ENCODE data around the gene SCD5.

Gene SCD5

DNA sequence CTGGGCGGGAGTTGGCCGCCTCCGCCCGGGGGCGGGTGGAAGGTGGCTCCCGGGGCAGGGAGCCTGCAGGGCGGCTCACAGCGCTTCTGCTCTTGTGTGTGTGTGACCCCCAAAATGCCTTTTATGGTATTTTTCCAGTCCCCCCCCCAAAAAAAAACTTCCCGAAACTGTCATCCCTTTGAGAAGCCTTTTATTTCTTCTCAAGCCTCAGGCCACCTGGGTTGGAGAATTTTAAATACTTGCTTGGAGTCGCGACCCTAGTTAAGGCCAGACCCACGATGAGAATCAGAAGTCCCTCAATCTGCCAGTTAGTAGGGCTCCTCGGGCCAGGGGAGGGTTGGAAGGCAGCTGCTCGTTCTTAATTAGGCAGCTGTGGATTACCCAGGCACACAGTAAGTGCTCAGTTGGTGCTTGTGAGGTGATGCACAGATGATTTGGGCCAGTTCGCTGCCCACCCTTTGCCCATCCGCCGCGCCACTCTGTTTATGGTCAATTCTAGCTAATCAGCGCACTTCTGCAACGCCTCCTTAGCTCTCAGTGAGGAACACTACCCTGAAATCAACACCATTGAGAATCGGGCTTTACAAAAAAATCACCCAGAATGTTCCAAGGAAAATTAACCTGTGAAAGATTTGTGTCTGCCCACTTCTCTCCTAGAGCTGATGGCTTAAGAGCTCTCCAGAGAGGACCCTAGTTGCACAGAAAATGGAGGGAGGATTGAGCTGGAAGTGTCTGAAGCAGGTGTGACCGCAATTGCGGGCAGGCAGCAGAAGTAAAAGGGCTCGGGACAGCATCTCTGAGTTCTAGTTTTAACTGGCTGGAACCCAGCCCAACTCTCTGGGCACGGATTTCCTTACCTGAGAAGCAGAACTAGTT lies 648 bp upstream of the SCD5 start:
- DNase-seq, result no peak
- in situ Hi-C loops (cut with MboI; ENCODE audit: low pct_unique_long_range_greater_than_20kb, low sequenced_read_pairs), result no loop called here

DNA sequence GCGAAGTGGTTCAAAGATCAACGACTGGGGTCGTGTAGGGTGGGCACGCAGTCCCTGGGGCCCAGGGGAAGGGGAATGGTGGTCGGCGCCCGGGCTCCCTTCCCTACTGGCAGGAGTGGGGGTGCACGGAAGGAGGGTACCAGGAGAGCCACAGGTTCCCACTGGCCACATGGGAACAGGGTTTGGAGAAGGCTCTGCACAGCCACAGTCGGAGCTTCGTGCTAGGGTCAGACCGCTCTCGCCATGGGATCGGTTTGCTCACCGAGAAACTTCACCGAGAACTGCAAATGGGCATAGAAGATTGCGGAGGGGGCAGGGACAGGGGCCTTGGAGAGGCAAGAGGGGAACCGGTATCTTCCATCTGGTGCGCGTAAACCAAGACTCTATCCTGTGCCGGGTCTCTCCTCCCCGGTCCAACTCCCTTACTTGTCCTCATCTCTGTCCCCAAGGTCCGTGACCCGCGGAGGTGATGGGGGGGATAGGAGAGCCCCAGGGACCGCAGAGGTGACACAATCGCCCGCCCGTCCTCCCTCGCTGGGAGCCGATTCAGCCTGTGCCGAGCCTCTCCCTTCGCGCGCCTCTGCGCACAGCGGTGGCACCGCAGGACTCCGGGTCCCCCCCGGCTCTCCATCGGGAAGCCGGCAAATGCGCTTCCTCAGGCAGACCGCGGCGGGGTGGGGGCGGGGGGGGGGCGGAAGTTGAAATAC lies 1.0 kb downstream of the SCD5 start:
- in situ Hi-C loops (cut with MboI; ENCODE audit: low pct_unique_long_range_greater_than_20kb, low sequenced_read_pairs), result no loop called here
- DNase-seq, result no peak

DNA sequence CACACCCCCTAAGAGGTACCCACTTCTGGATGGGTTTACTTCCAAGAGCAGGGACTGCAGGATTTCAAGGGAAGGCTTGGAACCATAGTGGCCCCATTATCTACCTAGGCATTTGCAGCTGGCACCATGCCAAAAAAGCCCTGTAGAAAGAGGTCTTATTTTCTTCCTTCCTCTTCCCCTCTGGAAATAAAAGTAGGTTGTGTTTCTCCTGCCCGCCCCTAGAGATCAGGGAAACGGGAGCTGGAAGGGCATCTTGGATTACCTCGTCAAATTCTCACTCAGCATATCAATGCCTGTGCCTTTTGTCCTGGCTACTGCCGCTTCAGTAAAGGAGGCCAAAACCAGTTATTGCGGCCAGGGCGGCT lies 1.6 kb downstream of the SCD5 start:
- in situ Hi-C loops (cut with MboI; ENCODE audit: low pct_unique_long_range_greater_than_20kb, low sequenced_read_pairs), result no loop called here
- DNase-seq, result no peak

DNA sequence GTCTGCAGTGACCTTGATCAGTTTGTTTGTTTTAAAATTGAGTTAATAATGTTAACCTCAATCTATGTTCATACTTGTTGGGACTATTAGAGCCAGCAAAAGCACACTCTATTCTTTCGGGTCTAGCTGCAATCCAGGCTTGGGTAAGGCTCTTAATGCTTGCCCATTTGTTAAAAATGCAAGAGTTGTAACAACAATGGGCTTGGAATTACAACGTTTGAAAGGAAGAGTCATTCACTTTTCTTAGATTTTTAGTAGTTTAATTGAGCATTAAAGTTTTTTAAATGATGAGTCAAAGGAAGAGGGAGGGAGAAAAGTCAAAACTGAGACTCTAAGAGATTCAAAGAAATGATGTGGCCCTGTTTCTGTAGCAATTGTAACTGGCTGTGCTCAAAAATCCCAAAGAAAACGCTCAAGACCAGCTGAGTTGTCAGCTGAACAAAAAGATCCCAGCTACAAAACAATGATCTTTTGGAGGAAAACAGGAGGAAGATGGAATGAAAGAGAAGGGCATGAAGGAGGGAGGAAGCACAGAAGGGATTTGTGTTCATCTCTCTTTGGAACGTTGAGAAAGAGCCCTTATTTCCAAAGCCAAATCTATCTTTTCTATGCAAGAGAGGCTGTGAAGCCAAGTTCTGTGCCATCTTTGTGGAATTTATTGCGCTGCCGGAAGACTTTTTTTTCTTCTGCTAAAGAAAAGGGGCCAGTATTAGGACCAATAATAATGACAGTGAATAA lies 5.5 kb downstream of the SCD5 start:
- no peak for DNase-seq
- in situ Hi-C loops (cut with MboI; ENCODE audit: low pct_unique_long_range_greater_than_20kb, low sequenced_read_pairs), result no loop called here

DNA sequence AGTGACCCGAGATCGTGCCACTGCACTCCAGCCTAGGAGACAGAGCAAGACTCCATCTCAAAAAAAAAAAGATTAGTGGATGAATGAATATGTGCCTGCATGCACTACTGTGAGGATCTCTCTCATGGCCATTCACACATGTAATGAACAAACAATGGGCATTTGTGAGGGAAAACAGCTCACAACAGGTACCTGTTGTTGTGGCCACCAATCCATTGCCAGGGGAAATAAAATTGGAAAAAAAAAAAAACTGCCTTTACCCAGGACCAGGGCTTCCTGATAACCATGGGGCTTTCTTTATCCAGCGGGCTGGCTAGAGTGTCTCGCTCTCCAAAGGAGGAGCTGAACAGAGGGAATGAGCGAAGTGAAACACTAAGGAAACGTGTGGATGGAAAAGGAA lies 7.4 kb downstream of the SCD5 start:
- in situ Hi-C loops (cut with MboI; ENCODE audit: low pct_unique_long_range_greater_than_20kb, low sequenced_read_pairs), result no loop called here
- DNase-seq, result no peak

DNA sequence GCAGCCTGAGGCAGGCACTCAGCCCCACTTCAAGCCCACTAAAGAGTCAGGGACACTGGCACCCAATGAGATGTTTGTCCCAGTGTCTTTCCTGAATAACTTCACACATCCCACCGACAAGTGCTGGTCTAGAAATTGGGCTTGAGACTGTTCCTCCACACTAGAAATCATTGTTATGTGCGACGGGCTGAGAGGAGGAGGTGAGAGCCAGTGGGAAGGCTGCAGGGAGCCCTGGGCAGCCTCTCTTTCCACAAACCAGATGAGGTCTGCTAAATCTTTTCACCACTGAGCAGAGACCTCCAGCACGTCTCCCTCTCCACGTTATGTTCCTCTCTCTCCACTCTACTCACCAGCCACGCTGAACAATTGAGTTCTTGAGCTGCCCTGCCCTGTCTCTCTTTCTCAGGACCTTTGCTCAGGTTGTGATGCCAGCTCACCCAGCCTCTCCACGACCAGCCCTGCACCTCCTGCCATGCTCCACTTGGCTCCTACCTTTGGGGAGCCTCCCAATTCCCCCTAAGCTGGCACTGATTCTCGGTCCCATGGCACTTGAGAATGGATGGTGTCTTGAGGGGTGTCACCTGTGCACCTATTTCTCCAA lies 8.4 kb downstream of the SCD5 start:
- no peak for DNase-seq
- in situ Hi-C loops (cut with MboI; ENCODE audit: low pct_unique_long_range_greater_than_20kb, low sequenced_read_pairs), result no loop called here

DNA sequence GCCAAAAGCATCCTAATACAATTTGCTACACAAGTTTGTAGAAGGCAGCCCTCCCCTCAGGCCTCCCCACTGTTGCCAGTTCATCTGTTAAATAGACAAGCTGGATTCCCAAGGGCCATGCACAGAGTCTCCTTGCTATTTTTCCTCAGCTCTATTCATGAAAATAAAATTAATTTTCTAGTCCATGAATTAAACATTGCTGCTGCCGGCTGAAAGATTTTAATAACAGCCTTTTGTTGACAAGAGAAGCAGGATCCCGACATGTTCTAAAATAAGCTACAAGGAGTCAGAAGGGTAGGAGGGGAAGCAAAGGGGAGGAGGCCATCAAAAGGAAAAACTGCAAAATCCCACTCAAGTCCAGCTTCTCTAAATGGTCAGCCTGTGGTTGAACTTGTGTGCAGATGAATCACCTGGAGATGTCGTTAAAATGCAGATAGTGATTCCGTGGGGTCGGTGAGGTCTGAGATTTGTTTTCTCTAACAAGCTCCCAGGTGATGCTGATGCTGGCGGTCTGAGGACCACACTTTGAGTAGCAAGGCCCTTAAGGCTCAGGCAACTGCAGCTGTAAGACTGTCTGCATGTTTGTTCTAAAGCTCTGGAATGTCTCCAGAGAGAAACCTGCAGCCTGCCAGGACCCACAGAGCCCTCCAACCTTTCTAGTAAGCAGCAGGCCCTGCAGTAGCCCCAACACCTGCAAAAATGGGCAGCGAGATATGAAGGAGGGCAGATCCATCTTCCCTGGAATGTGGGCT lies 9.4 kb downstream of the SCD5 start:
- DNase-seq, result no peak
- in situ Hi-C loops (cut with MboI; ENCODE audit: low pct_unique_long_range_greater_than_20kb, low sequenced_read_pairs), result no loop called here

DNA sequence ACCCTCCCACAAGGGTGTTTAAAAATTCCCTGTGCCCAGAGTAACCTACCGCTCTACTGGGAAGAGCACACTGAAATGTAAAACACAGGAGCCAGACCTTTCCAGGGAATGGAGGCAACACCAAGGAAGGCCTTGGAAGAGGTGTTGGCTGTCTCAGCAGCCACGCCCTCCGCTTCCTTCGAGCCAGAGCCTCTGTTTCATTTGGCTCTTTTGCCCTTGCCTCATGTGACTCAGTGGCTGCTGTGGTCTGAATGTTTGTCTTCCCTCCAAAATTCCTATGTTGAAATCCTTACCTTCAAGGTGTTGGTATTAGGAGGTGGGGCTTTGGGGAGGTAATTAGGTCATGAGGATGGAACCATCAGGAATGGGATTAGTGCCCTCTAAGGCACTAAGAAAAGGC lies 11.3 kb downstream of the SCD5 start:
- in situ Hi-C loops (cut with MboI; ENCODE audit: low pct_unique_long_range_greater_than_20kb, low sequenced_read_pairs), result no loop called here

DNA sequence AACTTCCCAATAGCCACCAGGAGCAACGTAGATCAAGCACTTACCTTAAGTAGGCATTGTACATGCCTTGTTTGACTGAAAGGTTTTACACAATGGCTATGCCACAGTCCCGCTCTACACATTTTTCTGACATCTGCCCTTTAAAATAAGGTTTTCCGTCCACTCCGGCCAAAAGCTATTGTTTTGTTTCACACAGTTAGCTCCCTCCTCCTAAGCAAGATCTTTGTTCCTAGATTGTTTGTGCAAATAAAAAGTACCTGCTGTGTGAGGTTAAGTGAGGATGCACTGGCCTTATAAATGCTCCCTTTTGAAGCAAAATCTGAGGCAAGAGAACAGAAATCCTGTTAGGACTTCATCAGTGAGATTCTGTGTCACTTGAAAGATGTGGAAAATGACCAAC lies 11.8 kb downstream of the SCD5 start:
- DNase-seq, result no peak
- in situ Hi-C loops (cut with MboI; ENCODE audit: low pct_unique_long_range_greater_than_20kb, low sequenced_read_pairs), result no loop called here

More for the DNA sequence above, 11.3 kb downstream of the SCD5 start:
- DNase-seq, result no peak

DNA sequence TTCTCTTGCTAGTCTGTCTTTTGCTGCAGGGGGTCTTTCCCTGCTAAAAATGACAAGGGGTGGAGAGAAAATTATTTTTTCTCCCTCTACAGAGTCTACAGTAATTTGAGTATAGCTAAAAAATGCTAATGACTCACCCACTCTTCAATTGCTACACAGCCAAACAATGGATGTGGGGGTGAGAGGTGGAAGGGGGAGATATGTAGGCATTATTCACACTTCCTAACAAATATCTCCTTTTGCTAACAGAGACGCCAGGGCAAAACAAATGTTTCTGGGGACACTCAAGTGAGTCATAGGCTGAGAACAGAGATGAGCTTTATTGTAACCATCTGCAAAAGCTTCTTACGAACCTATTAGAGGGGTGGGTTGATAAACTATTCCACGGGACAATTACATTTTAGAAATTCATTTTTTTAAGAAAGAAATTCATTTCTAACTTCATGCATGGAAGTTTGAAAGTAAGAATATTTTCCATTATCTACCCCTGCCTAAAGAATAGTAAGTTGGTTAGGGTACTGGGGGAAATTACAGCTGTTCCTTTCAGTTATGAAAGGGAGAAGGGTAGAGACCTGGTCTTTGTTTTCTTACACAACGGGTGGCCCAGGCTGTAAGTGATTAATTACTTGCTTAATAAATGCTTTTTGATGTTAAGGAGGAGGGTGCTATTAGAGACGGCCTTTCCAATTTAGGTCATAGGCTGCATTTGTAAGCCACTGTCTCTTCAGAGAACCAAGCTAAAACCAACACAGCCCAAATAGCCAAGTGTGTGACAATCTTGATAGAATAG lies 12.8 kb downstream of the SCD5 start:
- no peak for DNase-seq
- in situ Hi-C loops (cut with MboI; ENCODE audit: low pct_unique_long_range_greater_than_20kb, low sequenced_read_pairs), result no loop called here

DNA sequence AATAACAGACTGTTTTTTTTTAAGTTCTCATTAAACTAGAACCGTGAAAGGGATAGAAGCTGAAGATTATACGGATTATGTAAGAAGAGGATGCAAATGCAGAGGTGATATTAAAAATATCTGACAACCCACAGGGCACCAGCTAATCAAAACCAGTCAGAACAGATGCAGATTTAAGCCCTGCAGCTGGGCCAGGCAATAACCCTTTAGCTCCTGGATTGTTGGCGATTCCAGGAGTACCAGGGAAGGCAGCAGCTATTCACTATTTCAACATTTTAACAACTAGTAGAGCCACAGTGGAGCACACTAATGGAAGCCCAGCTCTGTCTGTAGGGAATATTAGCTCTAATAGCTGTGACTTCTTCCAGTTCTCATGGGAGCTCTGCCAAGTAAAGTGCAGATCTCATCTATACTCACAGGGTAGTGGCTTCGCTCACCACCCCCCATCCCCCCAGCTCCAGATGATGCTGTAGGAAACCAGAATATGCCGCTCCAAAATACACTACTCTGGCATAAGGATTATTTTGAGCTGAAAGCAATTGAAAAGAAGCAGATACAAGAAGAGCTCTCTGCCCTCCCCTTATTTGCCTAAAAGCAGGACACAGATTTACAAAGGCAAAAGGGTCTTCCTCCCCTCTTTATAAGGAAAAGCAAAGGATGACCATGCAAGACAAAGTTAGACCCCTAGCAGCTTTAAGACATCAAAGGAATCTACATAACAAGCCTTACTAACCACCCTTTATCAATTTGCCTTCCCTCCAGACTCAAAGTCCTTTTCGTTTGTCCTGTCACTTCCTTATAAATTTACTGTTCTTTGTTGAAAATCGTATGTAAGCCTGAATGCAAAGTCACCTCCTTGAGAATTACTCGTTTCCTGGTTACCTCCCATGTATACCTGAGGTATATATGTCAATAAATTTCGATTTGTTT lies 13.7 kb downstream of the SCD5 start:
- in situ Hi-C loops (cut with MboI; ENCODE audit: low pct_unique_long_range_greater_than_20kb, low sequenced_read_pairs), result no loop called here
- peak; percentile 61 for DNase-seq

DNA sequence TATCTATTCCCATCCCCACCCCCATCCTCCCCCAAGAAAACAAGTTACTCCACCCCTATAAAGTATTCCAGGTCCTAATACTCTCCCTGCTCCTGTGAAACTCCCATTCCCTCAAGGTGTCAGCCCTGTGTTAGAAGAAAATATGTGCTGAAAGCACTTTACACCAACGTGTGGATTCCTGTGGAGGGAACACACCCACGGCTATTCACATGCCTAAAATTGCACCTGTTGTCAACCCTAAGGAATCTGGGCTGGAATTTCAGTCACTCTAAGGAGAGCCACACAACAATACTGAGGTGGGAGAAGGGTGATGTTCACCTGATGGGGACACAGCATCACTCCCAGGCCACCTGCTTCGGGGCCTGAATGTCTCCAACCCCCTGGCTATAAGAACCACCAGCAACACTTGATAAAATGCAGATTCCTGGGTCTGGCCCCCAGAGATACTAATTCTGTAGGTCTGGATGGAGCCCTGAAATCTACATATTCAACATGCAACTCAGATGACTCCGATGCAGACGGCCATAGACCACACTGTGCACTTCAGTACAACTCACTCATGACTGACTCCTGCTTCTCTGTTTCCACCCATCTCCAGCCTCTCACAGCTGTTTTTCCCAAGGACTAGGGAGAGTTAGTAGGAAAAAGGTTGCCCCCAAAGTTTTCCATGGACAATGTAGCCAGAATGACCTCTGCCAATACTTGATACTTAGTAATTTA lies 15.8 kb downstream of the SCD5 start:
- no peak for DNase-seq
- in situ Hi-C loops (cut with MboI; ENCODE audit: low pct_unique_long_range_greater_than_20kb, low sequenced_read_pairs), result no loop called here

DNA sequence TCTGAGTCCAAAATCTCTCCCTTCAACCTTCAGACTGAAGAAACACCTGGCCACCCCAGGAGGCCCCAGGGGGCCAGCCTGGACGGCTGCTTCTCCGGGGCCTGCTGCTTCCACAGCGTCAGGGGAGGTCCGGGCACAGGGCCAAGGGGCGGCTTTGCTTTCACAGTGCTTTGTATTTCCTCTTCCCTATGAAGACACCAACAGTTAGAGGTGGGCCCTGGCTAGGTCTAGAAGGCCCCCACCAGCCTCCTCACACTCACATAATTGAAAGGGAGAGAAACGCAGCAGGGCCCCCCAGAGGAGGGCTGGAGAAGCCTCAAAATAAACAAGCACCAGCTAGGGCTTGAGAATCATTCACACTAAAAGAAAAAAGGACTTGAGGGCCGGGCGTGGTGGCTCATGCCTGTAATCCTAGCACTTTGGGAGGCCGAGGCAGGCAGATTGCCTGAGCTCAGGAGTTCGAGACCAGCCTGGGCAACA lies 17.8 kb downstream of the SCD5 start:
- in situ Hi-C loops (cut with MboI; ENCODE audit: low pct_unique_long_range_greater_than_20kb, low sequenced_read_pairs), result no loop called here
- peak; percentile 92 for DNase-seq

DNA sequence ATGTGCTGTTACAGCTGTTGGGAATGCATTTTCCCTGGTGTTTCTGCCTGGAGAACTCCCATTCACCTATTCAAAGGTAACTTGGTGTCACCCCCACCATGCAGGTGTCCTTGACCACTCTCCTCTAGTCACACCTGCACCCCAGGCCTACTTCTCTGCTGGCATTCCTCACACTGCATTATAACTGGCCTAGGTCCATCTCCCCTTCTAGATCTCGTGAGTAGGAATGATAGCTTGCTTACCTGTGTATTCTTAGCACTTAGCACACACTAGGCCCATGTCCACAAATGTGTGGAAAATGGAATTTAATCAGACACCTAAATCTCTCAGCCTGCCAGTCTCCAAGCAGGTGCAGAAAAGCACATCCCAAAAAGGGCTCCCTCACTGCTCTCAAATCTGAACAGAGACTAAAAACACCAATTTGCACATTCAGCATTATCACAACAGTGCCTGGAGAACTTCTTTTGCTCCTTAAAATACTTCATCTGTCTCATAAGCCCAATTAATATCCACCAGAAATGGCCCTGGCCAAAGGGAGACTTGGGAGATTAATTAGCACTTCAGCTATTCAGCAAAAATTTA lies 18.3 kb downstream of the SCD5 start:
- no peak for DNase-seq
- in situ Hi-C loops (cut with MboI; ENCODE audit: low pct_unique_long_range_greater_than_20kb, low sequenced_read_pairs), result no loop called here

DNA sequence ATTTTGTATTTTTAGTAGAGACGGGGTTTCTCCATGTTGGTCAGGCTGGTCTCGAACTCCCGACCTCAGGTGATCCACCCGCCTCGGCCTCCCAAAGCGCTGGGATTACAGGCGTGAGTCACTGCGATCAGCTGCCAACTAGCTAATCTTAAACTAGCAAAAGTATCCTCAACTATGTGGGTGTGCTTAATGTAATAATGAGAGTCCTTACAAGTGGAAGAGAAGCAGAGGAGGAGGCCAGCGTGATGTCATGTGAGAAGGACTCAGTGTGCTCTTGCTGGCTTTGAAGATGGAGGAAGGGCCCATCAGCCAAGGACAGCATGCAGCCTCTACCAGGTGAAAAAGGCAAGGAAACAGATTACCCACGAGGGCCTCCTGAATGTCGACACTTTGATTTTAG lies 19.6 kb downstream of the SCD5 start:
- DNase-seq, result no peak
- in situ Hi-C loops (cut with MboI; ENCODE audit: low pct_unique_long_range_greater_than_20kb, low sequenced_read_pairs), result no loop called here

DNA sequence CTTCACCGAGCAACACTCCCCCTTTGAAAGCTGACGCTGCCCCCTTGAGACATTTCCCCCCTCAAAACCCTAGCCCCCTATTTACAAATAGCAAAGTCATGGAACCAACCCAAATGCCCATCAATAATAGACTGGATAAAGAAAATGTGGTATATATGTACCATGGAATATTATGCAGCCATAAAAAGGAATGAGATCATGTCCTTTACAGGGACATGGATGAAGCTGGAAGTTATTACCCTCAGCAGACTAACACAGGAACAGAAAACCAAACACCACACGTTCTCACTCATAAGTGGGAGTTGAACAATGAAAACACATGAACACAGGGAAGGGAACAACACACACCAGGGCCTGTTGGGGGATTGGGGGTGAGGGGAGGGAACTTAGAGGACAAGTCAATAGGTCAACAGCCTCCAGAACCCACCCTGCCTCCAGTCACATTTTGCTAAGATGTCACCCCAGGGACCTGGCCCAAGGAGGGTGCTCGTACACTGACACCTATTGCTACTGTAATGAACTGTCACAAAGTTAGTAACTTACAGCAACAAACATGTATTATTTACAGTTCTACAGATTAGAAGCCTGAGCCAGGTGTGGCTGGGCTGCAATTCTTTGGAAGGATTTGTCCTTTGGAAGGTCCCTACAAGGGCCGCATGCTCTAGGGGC lies 20.6 kb downstream of the SCD5 start:
- in situ Hi-C loops (cut with MboI; ENCODE audit: low pct_unique_long_range_greater_than_20kb, low sequenced_read_pairs), result no loop called here
- DNase-seq, result no peak
